OCI-M2 (cell line): ENCODE data around the gene ANKS1A.
"Not testable (repeated sequence)": the region's sequence is repeated elsewhere in the genome, so short reads cannot be mapped to it uniquely, and the experiment has no call there.

Experiments
- DNase-seq: peaks from one replicate; lab custom pipeline; 2025; ENCODE audit not compliant: unreplicated experiment; lab: John Stamatoyannopoulos, UW

The ANKS1A gene

GRCh38 chr6:34888874-34889555 is at the start of gene ANKS1A:
TSS of gene ANKS1A (plus strand) at chr6:34889255. CDS start at chr6:34889403, 148 bp downstream.
- DNase-seq = no peak

- DNase-seq = no peak
These were observed 49.2 kb upstream of the ANKS1A start for GRCh38 chr6:34839666-34840352.

GRCh38 chr6:34849066-34849465 is 40.0 kb upstream of the ANKS1A start:
- not testable (repeated sequence) for DNase-seq

GRCh38 chr6:34851361-34851760 is 37.7 kb upstream of the ANKS1A start:
- no peak for DNase-seq

GRCh38 chr6:34852406-34853085 is 36.5 kb upstream of the ANKS1A start:
- DNase-seq = no peak

GRCh38 chr6:34855463-34855862 is 33.6 kb upstream of the ANKS1A start:
- no peak for DNase-seq

- DNase-seq = no peak
These were observed 30.4 kb upstream of the ANKS1A start for GRCh38 chr6:34858681-34859080.

- DNase-seq = peak; percentile 80
These were observed 29.1 kb upstream of the ANKS1A start for GRCh38 chr6:34859951-34860350.

- no peak for DNase-seq
These were observed 28.3 kb upstream of the ANKS1A start for GRCh38 chr6:34860776-34861175.

GRCh38 chr6:34864007-34864406 is 25.0 kb upstream of the ANKS1A start:
- DNase-seq = no peak

- DNase-seq = peak; percentile 78
These were observed 23.9 kb upstream of the ANKS1A start for GRCh38 chr6:34865107-34865506.

- no peak for DNase-seq
These were observed 22.5 kb upstream of the ANKS1A start for GRCh38 chr6:34866509-34866908.

- no peak for DNase-seq
These were observed 21.6 kb upstream of the ANKS1A start for GRCh38 chr6:34867484-34867883.

- DNase-seq = no peak
These were observed 17.2 kb upstream of the ANKS1A start for GRCh38 chr6:34871853-34872252.

- DNase-seq = no peak
These were observed 16.7 kb upstream of the ANKS1A start for GRCh38 chr6:34872332-34872731.

- DNase-seq = no peak
These were observed 13.5 kb upstream of the ANKS1A start for GRCh38 chr6:34875292-34876213.

GRCh38 chr6:34876472-34876871 is 12.6 kb upstream of the ANKS1A start:
- no peak for DNase-seq

GRCh38 chr6:34877259-34877658 is 11.8 kb upstream of the ANKS1A start:
- DNase-seq = no peak

- DNase-seq = no peak
These were observed 11.1 kb upstream of the ANKS1A start for GRCh38 chr6:34877869-34878485.

- DNase-seq = not testable (repeated sequence)
These were observed 5.0 kb upstream of the ANKS1A start for GRCh38 chr6:34884073-34884472.

- DNase-seq = no peak
These were observed 4.1 kb upstream of the ANKS1A start for GRCh38 chr6:34884996-34885395.
